ENCODE data around the gene ZEB2.
A peak's percentile ranks its signal among the peaks of the same experiment; 100 is the strongest.
"Not testable (repeated sequence)": the region's sequence is repeated elsewhere in the genome, so short reads cannot be mapped to it uniquely, and the experiment has no call there.

ZEB2 gene

DNA sequence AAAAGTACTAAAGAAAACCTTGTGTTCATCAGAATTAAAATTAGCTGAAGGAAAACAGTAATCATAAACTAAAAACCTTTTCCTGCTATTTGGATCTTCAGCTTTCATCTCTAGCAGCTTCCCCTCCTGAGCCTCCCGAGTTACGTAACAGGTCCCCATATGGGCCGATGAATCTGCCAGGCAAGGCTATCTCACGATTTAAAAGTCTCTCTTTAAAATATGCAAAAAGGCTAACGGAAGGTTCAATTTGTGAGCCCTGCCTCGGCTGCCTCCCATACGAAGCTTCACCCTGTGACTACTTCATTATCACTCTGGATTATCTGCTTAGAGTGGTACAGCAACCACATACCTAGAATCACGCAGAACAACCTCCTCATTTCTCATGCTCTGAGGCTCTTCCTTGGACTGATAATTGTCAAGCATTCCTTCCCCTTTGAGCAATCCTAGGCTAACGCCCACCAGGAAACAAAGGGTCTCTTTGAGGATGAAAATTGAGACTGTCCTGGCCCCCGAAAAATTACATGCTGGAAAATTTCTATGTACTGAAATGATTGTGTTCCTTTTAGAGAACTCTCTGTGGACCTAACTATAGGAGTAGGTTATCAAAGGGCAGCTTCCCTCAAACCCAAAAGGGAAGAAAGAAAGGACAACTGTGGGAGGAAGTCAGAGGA, 147.4 kb downstream of the ZEB2 start:
- H3K4me1 ChIP-seq (ENCODE audit: control insufficient read depth, insufficient read depth, low read length), result peaks cover 26% of the 10 kb centered on the region
- peak overlapping the region; percentile 58 for H3K9ac ChIP-seq (ENCODE audit: low read length)
- H3K9me3 ChIP-seq (ENCODE audit: control insufficient read depth, low read length), result no peaks in the 10 kb centered on the region
- no peaks in the 10 kb centered on the region for H3K36me3 ChIP-seq (ENCODE audit: control insufficient read depth, insufficient read depth, low read length, severe bottlenecking)
- peak overlapping the region; percentile 62 for H3K4me3 ChIP-seq (ENCODE audit: low read length)
- DNase-seq (ENCODE audit: low read depth), result peak; percentile 33
- no peaks in the 10 kb centered on the region for H3K27me3 ChIP-seq (replicated peaks; ENCODE audit: control insufficient read depth, insufficient read depth, low read length)

DNA sequence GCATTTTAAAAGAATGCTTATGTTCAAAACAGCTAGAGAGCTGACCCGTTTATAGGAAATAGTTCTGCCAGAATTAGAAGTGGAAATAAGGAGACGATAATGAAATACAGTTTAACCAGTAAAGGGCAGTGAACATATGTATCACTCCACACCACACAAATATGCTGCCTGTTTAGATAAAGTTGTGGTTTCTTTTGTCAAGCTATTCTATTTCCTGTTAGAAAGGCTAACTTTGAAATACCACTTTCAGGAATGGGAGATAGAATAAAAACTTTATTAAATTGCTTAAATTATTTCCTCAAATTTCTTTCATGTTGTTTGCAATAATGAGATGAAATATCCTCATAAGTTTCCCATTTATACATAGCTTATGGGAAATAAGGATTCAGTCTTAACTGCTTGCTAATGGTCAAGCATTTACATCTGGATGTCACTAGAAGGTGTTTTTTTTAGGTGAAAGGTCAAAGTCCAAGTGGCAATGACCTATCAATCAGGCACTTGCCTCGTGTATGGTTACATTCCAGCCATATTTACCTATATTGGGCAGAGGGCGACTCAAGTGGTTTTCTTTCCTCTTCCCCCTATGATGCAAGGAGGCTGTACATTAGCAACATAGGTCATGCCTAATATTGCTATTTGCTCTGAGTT, 148.9 kb downstream of the ZEB2 start:
- H3K4me3 ChIP-seq (ENCODE audit: low read length), result no peak overlapping the region
- H3K36me3 ChIP-seq (ENCODE audit: control insufficient read depth, insufficient read depth, low read length, severe bottlenecking), result no peaks in the 10 kb centered on the region
- H3K27me3 ChIP-seq (replicated peaks; ENCODE audit: control insufficient read depth, insufficient read depth, low read length), result no peaks in the 10 kb centered on the region
- H3K4me1 ChIP-seq (ENCODE audit: control insufficient read depth, insufficient read depth, low read length), result peaks cover 29% of the 10 kb centered on the region
- no peak overlapping the region for H3K9ac ChIP-seq (ENCODE audit: low read length)
- H3K9me3 ChIP-seq (ENCODE audit: control insufficient read depth, low read length), result no peaks in the 10 kb centered on the region
- peak; percentile 27 for DNase-seq (ENCODE audit: low read depth)

DNA sequence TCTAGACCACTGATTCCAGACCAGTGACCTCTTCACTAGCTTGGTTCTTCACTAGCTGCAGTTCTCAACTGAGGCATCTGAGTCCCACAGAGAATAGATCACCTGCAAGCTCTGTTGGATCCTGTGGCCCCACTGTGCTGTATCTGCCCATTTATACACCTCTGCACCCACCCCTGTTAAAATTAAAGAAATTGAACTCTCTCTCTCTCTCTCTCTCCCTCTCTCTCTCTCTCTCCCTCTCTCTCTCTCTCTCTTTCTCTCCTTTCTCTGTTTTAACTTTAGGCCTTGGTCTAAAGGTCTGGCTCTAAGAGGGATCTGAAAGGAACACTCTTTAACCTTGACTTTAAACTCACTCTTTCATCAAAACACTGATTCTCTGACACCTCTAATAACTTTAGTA, 150.5 kb downstream of the ZEB2 start:
- Histone ChIP-seq H3K4me1 (ENCODE audit: control insufficient read depth, insufficient read depth, low read length) (peaks cover 42% of the 10 kb centered on the region), H3K4me3 (ENCODE audit: low read length) (no peak overlapping the region), H3K36me3 (ENCODE audit: control insufficient read depth, insufficient read depth, low read length, severe bottlenecking) (no peaks in the 10 kb centered on the region), H3K9me3 (ENCODE audit: control insufficient read depth, low read length) (no peaks in the 10 kb centered on the region), H3K27me3 (replicated peaks; ENCODE audit: control insufficient read depth, insufficient read depth, low read length) (no peaks in the 10 kb centered on the region), H3K9ac (ENCODE audit: low read length) (no peak overlapping the region)
- DNase-seq (ENCODE audit: low read depth), result no peak

DNA sequence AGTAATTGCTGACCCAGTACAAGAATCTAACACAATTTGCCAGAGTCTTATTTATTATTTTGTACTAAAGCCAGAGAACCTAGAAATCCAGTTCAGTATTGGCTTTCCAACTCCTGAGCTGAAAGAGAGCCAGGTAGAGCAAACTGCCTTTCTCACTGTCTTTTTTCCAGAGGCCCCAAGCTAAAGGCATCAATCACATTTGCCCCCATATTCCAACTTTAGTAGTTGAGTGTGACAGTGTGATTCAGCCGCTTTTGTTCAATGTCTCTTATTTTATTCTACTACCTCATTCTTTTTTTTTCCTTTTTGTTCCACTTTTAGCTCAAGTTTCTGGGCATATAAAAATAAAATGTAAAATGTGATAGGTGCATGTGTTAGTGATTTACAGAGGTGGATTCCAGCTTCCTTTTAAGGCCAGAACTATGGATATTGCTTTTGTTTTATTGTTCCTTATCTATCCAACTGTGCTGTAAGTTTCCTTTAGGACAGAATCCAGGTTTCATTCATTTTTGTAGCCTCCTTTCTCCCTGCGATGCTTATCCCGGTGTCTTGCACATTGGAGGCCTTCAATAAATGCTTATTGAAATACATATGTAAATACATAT, 153.0 kb downstream of the ZEB2 start:
- DNase-seq (ENCODE audit: low read depth), result no peak
- no peak overlapping the region for H3K9ac ChIP-seq (ENCODE audit: low read length)
- no peak overlapping the region for H3K4me3 ChIP-seq (ENCODE audit: low read length)
- H3K36me3 ChIP-seq (ENCODE audit: control insufficient read depth, insufficient read depth, low read length, severe bottlenecking), result no peaks in the 10 kb centered on the region
- H3K4me1 ChIP-seq (ENCODE audit: control insufficient read depth, insufficient read depth, low read length), result peaks cover 32% of the 10 kb centered on the region
- H3K9me3 ChIP-seq (ENCODE audit: control insufficient read depth, low read length), result no peaks in the 10 kb centered on the region
- H3K27me3 ChIP-seq (replicated peaks; ENCODE audit: control insufficient read depth, insufficient read depth, low read length), result no peaks in the 10 kb centered on the region

DNA sequence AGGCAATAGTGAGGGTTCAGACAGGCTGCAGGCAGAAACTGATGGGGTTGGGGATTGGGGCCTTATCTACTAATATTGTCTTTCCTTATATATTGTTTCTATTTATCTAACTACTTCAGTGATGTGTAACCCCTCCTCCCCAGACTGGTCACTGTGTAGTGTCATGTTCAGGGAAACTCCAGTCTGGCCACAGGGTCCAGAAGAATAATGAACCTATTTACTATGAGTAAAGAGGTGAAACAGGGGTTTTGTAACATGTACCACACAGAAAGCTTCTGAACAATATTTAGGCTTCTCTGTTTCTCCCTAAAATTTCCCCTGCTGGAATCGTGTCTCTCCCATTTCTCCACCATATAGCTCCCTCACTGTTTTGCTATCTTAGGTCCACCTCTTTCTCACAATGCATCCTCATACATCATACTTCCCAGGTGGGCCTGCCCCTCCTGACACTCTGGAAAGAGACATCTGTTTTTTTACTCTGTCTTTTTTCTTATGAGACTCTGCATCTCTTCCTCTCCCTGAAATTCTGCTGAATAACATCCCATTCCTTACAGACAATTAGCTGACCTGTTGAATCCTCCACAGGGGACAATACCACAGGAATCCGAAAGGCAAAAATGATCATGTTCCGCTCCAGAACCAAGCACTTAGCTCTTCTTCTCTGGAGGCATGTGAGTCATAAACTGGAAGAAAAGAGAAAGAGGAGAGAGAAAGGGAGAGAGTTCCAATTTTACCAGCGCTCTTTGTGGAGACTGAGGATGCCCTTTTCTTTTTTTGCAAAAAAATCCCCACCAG, 154.8 kb downstream of the ZEB2 start:
- peak overlapping the region; percentile 59 for H3K9ac ChIP-seq (ENCODE audit: low read length)
- no peaks in the 10 kb centered on the region for H3K9me3 ChIP-seq (ENCODE audit: control insufficient read depth, low read length)
- H3K27me3 ChIP-seq (replicated peaks; ENCODE audit: control insufficient read depth, insufficient read depth, low read length), result no peaks in the 10 kb centered on the region
- no peak overlapping the region for H3K4me3 ChIP-seq (ENCODE audit: low read length)
- peak; percentile 19 for DNase-seq (ENCODE audit: low read depth)
- H3K4me1 ChIP-seq (ENCODE audit: control insufficient read depth, insufficient read depth, low read length), result peaks cover 29% of the 10 kb centered on the region
- no peaks in the 10 kb centered on the region for H3K36me3 ChIP-seq (ENCODE audit: control insufficient read depth, insufficient read depth, low read length, severe bottlenecking)

DNA sequence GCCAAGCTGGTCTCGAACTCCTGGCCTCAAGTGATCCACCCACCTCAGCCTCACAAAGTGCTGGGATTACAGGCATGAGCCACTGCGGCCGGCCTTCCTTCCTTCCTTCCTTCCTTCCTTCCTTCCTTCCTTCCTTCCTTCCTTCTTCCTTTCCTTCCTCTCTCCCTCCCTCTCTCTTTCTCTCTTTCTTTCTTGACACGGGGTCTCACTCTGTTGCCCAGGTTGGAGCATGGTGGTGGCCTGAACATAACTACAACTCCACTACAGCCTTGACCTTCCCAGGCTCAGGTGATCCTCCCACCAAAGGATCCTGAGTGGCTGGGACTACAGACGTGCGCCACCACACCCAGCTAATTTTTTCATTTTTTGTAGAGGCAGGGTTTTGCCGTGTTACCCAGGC, 155.7 kb downstream of the ZEB2 start:
- not testable (repeated sequence) for H3K9ac ChIP-seq (ENCODE audit: low read length); DNase-seq (ENCODE audit: low read depth); H3K4me3 ChIP-seq (ENCODE audit: low read length); H3K9me3 ChIP-seq (ENCODE audit: control insufficient read depth, low read length); H3K27me3 ChIP-seq (replicated peaks; ENCODE audit: control insufficient read depth, insufficient read depth, low read length); H3K36me3 ChIP-seq (ENCODE audit: control insufficient read depth, insufficient read depth, low read length, severe bottlenecking)
- H3K4me1 ChIP-seq (ENCODE audit: control insufficient read depth, insufficient read depth, low read length), result peaks cover 37% of the 10 kb centered on the region

DNA sequence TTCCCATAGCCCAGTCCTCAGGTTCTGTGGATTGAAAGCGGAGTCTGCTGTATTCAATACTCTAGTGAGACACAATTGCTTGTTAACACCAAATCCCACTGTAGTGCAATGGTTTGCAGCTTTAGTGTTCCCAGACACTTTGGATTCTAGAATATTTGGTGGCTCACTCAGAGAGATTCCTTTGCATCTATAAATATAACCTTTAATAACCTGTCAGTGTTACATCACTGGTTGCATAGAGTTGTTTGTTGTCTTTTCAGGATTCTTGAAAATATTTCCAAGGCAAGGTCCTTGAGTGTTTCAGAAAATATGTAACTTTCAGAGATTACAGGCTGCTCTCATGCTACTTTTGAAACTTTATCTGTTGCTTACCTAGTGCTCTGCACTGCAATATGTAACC, 157.5 kb downstream of the ZEB2 start:
- peak; percentile 46 for DNase-seq (ENCODE audit: low read depth)
- peaks cover 55% of the 10 kb centered on the region for H3K4me1 ChIP-seq (ENCODE audit: control insufficient read depth, insufficient read depth, low read length)
- H3K4me3 ChIP-seq (ENCODE audit: low read length), result no peak overlapping the region
- H3K36me3 ChIP-seq (ENCODE audit: control insufficient read depth, insufficient read depth, low read length, severe bottlenecking), result no peaks in the 10 kb centered on the region
- H3K9ac ChIP-seq (ENCODE audit: low read length), result no peak overlapping the region
- no peaks in the 10 kb centered on the region for H3K27me3 ChIP-seq (replicated peaks; ENCODE audit: control insufficient read depth, insufficient read depth, low read length)
- H3K9me3 ChIP-seq (ENCODE audit: control insufficient read depth, low read length), result no peaks in the 10 kb centered on the region

DNA sequence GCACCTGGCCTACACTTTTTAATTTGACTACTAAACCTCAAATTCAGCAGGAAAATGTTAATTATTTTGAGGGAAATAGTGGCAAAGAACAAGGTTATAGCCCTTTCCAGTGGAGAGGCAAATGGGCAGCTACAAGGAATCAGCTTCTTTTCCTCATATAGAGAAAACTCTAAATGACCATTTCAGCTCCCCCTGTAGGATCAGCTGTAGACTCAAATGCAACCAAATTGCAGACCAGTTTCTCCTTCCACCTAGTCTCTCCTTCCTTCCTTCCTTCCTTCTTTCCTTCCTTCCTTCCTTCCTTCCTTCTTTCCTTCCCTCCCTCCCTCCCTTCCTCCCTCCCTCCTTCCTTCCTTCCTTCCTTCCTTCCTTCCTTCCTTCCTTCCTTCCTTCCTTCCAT, 158.2 kb downstream of the ZEB2 start:
- no peak for DNase-seq (ENCODE audit: low read depth)
- Histone ChIP-seq H3K9ac (ENCODE audit: low read length) (no peak overlapping the region), H3K4me3 (ENCODE audit: low read length) (no peak overlapping the region), H3K27me3 (replicated peaks; ENCODE audit: control insufficient read depth, insufficient read depth, low read length) (no peaks in the 10 kb centered on the region), H3K36me3 (ENCODE audit: control insufficient read depth, insufficient read depth, low read length, severe bottlenecking) (no peaks in the 10 kb centered on the region), H3K9me3 (ENCODE audit: control insufficient read depth, low read length) (no peaks in the 10 kb centered on the region), H3K4me1 (ENCODE audit: control insufficient read depth, insufficient read depth, low read length) (peaks cover 56% of the 10 kb centered on the region)

DNA sequence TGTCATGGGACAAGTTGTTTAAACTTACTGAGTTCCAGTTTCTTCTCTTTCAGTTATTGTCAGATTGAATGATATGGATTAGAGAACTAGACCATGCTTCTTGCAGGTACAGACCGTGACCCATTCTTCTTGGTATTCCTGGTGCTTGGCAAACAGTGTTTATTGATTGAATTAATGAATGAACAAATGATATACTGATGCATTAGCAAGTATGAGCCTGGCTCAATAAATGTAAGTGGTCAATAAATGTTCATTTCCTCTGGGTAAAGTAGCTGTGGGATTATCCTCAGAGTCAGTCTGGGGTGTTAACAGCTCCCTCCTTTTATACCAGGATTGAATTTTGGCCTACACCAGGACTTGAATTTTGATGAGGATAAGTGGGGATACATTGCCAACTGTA, 160.2 kb downstream of the ZEB2 start:
- no peaks in the 10 kb centered on the region for H3K36me3 ChIP-seq (ENCODE audit: control insufficient read depth, insufficient read depth, low read length, severe bottlenecking)
- no peak for DNase-seq (ENCODE audit: low read depth)
- H3K4me1 ChIP-seq (ENCODE audit: control insufficient read depth, insufficient read depth, low read length), result peaks cover 56% of the 10 kb centered on the region
- H3K27me3 ChIP-seq (replicated peaks; ENCODE audit: control insufficient read depth, insufficient read depth, low read length), result no peaks in the 10 kb centered on the region
- peak overlapping the region; percentile 7 for H3K9ac ChIP-seq (ENCODE audit: low read length)
- H3K9me3 ChIP-seq (ENCODE audit: control insufficient read depth, low read length), result no peaks in the 10 kb centered on the region
- H3K4me3 ChIP-seq (ENCODE audit: low read length), result no peak overlapping the region

DNA sequence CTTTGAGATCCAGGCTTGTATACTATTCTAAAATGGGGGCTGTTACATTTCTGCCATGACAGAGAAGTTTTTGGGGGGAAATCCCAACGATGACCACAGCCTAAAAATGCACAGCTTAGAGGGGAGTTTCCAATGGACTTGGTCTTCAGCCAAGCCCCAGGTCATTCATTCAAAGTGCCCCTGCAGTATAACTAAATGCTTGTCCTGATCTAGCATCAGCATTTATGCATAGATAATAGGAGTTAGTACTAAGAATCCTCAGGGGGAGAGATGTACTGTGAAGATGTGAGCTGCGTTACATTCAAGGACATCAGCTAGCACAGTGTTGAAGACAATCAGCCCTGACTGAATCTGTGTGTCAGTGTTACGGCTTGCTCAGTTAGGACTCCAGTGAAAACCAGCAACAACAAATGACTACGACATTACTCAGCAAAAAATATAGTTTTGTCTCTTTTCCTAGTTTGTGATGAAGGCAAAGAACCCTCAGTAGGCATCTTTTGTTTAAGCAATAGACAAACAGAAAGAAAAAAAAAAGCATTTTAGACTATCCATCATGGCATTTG, 160.9 kb downstream of the ZEB2 start:
- peak overlapping the region; percentile 42 for H3K4me3 ChIP-seq (ENCODE audit: low read length)
- H3K36me3 ChIP-seq (ENCODE audit: control insufficient read depth, insufficient read depth, low read length, severe bottlenecking), result no peaks in the 10 kb centered on the region
- DNase-seq (ENCODE audit: low read depth), result peak; percentile 41
- H3K4me1 ChIP-seq (ENCODE audit: control insufficient read depth, insufficient read depth, low read length), result peaks cover 59% of the 10 kb centered on the region
- H3K9me3 ChIP-seq (ENCODE audit: control insufficient read depth, low read length), result no peaks in the 10 kb centered on the region
- H3K27me3 ChIP-seq (replicated peaks; ENCODE audit: control insufficient read depth, insufficient read depth, low read length), result no peaks in the 10 kb centered on the region
- H3K9ac ChIP-seq (ENCODE audit: low read length), result peak overlapping the region; percentile 83

Measured in adipocyte (in vitro differentiated cells).